ENCODE data around the gene CHRFAM7A.
"Not testable (repeated sequence)": the region's sequence is repeated elsewhere in the genome, so short reads cannot be mapped to it uniquely, and the experiment has no call there.

DNA sequence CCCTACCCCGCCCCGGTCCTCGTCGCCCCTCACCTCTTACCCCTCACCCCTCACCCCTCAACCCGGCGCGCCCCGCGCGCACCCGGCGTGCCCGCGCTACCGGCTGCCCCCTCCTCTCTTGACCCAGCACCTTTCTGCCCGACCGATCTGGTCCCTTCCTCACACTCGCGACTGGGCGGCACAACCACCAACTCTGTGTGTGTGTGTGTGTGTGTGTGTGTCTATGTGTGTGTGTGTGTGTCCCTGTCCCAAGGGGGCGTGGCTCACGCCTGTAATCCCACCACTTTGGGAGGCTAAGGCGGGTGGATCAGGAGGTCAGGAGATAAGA lies 288 bp upstream of the CHRFAM7A start:
- TF ChIP-seq, protein P1, sequence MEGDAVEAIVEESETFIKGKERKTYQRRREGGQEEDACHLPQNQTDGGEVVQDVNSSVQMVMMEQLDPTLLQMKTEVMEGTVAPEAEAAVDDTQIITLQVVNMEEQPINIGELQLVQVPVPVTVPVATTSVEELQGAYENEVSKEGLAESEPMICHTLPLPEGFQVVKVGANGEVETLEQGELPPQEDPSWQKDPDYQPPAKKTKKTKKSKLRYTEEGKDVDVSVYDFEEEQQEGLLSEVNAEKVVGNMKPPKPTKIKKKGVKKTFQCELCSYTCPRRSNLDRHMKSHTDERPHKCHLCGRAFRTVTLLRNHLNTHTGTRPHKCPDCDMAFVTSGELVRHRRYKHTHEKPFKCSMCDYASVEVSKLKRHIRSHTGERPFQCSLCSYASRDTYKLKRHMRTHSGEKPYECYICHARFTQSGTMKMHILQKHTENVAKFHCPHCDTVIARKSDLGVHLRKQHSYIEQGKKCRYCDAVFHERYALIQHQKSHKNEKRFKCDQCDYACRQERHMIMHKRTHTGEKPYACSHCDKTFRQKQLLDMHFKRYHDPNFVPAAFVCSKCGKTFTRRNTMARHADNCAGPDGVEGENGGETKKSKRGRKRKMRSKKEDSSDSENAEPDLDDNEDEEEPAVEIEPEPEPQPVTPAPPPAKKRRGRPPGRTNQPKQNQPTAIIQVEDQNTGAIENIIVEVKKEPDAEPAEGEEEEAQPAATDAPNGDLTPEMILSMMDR (conservative IDR thresholded peaks at IDR 0.05; ENCODE audit: low read depth, low read length), result not testable (repeated sequence)
- not testable (repeated sequence) for TF ChIP-seq EZH2 (IDR thresholded peaks at IDR 0.05; ENCODE audit: low read length, unreplicated experiment)
